Astrocyte (in vitro differentiated cells and primary cell): ENCODE data around the gene STK24.

Experiments
- CTCF ChIP-seq: IDR thresholded peaks from 2 replicates; pipeline ENCODE4 v1.5.1; 2011; ENCODE audit warnings: low read depth, mild to moderate bottlenecking, inconsistent platforms, low read length, moderate library complexity; ENCODE audit not compliant: insufficient read depth
- EZH2 ChIP-seq: IDR thresholded peaks from 2 replicates; pipeline ENCODE4 v1.6.1; 2012; ENCODE audit warnings: mild to moderate bottlenecking, low read length, inconsistent platforms; ENCODE audit not compliant: insufficient read depth

DNA sequence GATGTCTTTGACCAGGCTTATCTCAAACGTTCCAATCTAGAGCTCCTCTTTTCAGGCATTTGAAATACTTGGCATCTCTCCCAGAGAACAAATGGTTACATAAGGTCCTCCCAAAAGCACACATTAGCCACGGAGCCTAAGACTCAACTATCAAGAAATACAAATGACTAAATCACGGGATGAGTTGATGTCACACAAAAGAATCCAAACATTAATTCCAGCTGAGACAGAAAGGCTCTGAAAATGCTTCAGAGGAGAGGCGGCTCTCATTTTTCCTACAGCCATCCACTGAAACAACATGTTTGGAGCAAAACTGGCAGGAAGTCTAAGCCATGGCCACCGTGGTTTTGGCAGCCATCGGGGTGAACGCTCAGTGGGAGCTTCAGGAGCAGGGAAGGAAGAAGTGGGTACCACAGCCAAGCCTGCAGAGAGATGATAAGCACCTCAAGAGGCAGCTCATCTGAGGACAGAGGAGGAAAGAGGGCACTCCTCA, 122.5 kb downstream of the STK24 start:
- no peak for TF ChIP-seq CTCF
- TF ChIP-seq EZH2, result no peak
